ENCODE results near the gene PTHLH. TPM values are rescaled to one million over a fixed set of nuclear protein-coding genes. Genes with fewer than 3 reads are reported as not detected.

PTHLH gene
- total and polyA plus RNA-seq, 2 donors (not counting 1 experiment from before 2014, with no cell fraction given), result not detected

DNA sequence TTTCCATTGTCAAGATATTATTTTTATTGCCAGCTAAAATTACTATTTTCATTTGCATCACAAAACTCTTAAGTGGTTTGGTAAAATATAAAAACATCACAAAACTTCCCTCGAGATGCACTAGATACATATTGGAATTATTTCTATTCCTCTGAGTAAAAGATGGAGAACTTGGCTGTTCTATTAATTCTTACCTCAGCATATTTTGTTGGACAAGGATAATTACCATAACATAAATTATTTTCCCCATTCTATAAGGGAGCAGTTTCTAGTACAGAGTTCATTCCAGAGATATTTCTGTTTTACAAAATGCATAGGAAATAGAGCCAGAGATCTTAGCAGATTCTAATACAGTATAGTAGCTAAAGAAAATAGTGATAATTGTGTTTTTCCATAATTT is 42.6 kb upstream of the PTHLH start:
- Histone ChIP-seq H3K4me2 (replicated peaks; ENCODE audit: low read depth, low read length, poor library complexity, severe bottlenecking) (no peak overlapping the region), H3K4me1 (ENCODE audit: control insufficient read depth in 2 of 2, insufficient read depth in 2 of 2, low read length in 2 of 2) (no peaks in the 10 kb centered on the region), H3K9me3 (ENCODE audit: control extremely low read depth in 1 of 3, control insufficient read depth in 2 of 3, insufficient read depth in 1 of 3, low read length in 2 of 3) (no peaks in the 10 kb centered on the region), H3K4me3 (ENCODE audit: control extremely low read depth in 1 of 5, extremely low read depth in 1 of 5, insufficient read depth in 1 of 5, low read depth in 2 of 5, low read length in 4 of 5) (no peak overlapping the region), H2AFZ (ENCODE audit: insufficient read depth, low read depth, low read length, poor library complexity, severe bottlenecking) (no peak overlapping the region), H3K27ac (ENCODE audit: low read length in 2 of 2) (no peak overlapping the region), H3K27me3 (replicated peaks in 1 of 4; ENCODE audit: control extremely low read depth in 1 of 4, control insufficient read depth in 3 of 4, insufficient read depth in 4 of 4, low read length in 3 of 4) (no peaks in the 10 kb centered on the region), H3K36me3 (replicated peaks in 1 of 2; ENCODE audit: control extremely low read depth in 1 of 2, control insufficient read depth in 1 of 2, extremely low read depth in 1 of 2, insufficient read depth in 2 of 2, low read length in 1 of 2) (no peaks in the 10 kb centered on the region), H3K9ac (ENCODE audit: low read length) (no peak overlapping the region), H3K79me2 (ENCODE audit: control insufficient read depth, insufficient read depth, low read length) (no peaks in the 10 kb centered on the region), H4K20me1 (ENCODE audit: control insufficient read depth, insufficient read depth, low read length, poor library complexity, severe bottlenecking) (no peaks in the 10 kb centered on the region)
- H3K4me3 Mint-ChIP-seq, result no peak overlapping the region
- no peak for TF ChIP-seq CTCF (IDR thresholded peaks at IDR 0.05)
- TF ChIP-seq EZH2 (IDR thresholded peaks at IDR 0.05; ENCODE audit: borderline replicate concordance, insufficient read depth, low read depth, low read length, poor library complexity, severe bottlenecking), result no peak
- H3K27ac Mint-ChIP-seq, result no peak overlapping the region
- no peaks in the 10 kb centered on the region for H3K9me3 Mint-ChIP-seq (ENCODE audit: insufficient read depth)
- H3K4me1 Mint-ChIP-seq, result no peaks in the 10 kb centered on the region
- H3K27me3 Mint-ChIP-seq, result peaks cover 5% of the 10 kb centered on the region
- ChIA-PET CTCF (no interaction called here), POLR2A (no interaction called here)
- no CpG with 5 or more reads among the region's 1 CpG for WGBS (ENCODE audit: insufficient coverage)
- intact Hi-C loops (cut with micrococcal nuclease), result no loop called here
- no peak for DNase-seq
- no peak for ATAC-seq (ENCODE audit: low read depth)

- no peak overlapping the region for H2AFZ ChIP-seq (ENCODE audit: insufficient read depth, low read depth, low read length, poor library complexity, severe bottlenecking)
- ATAC-seq (ENCODE audit: low read depth) (no peak), DNase-seq (no peak)
- CTCF ChIA-PET, result no interaction called here
- intact Hi-C loops (cut with micrococcal nuclease), result no loop called here
- POLR2A ChIA-PET, result no interaction called here
- no peak overlapping the region for H3K4me3 ChIP-seq (ENCODE audit: control extremely low read depth in 1 of 5, extremely low read depth in 1 of 5, insufficient read depth in 1 of 5, low read depth in 2 of 5, low read length in 4 of 5)
- H3K9me3 ChIP-seq (ENCODE audit: control extremely low read depth in 1 of 3, control insufficient read depth in 2 of 3, insufficient read depth in 1 of 3, low read length in 2 of 3), result no peaks in the 10 kb centered on the region
- no peaks in the 10 kb centered on the region for H3K4me1 Mint-ChIP-seq
- H3K9me3 Mint-ChIP-seq (ENCODE audit: insufficient read depth), result no peaks in the 10 kb centered on the region
- no peaks in the 10 kb centered on the region for H3K27me3 ChIP-seq (replicated peaks in 1 of 4; ENCODE audit: control extremely low read depth in 1 of 4, control insufficient read depth in 3 of 4, insufficient read depth in 4 of 4, low read length in 3 of 4)
- no peak overlapping the region for H3K4me3 Mint-ChIP-seq
- H3K36me3 ChIP-seq (replicated peaks in 1 of 2; ENCODE audit: control extremely low read depth in 1 of 2, control insufficient read depth in 1 of 2, extremely low read depth in 1 of 2, insufficient read depth in 2 of 2, low read length in 1 of 2), result no peaks in the 10 kb centered on the region
- TF ChIP-seq EZH2 (IDR thresholded peaks at IDR 0.05; ENCODE audit: borderline replicate concordance, insufficient read depth, low read depth, low read length, poor library complexity, severe bottlenecking) (no peak), CTCF (IDR thresholded peaks at IDR 0.05) (no peak)
- WGBS (ENCODE audit: insufficient coverage), result 86% methylated on average over 1 of the region's 1 CpG
- no peak overlapping the region for H3K27ac ChIP-seq (ENCODE audit: low read length in 2 of 2)
- no peak overlapping the region for H3K27ac Mint-ChIP-seq
- H3K79me2 ChIP-seq (ENCODE audit: control insufficient read depth, insufficient read depth, low read length), result no peaks in the 10 kb centered on the region
- H3K27me3 Mint-ChIP-seq, result peaks cover 5% of the 10 kb centered on the region
- H3K4me2 ChIP-seq (replicated peaks; ENCODE audit: low read depth, low read length, poor library complexity, severe bottlenecking), result no peak overlapping the region
- no peak overlapping the region for H3K9ac ChIP-seq (ENCODE audit: low read length)
- H3K4me1 ChIP-seq (ENCODE audit: control insufficient read depth in 2 of 2, insufficient read depth in 2 of 2, low read length in 2 of 2), result no peaks in the 10 kb centered on the region
- H4K20me1 ChIP-seq (ENCODE audit: control insufficient read depth, insufficient read depth, low read length, poor library complexity, severe bottlenecking), result no peaks in the 10 kb centered on the region
Measured at GRCh38 chr12:28014196-28014595, 41.7 kb upstream of the PTHLH start.

Data from B cell (primary cell).